Measurements from ENCODE around the gene COL9A3. TPM values are rescaled to one million over a fixed set of nuclear protein-coding genes. Genes with fewer than 3 reads are reported as not detected.

Gene COL9A3
- polyA plus RNA-seq, 2 of the 4 experiments (the other 2 are of a cell fraction), result 0.41 to 0.49 TPM

DNA sequence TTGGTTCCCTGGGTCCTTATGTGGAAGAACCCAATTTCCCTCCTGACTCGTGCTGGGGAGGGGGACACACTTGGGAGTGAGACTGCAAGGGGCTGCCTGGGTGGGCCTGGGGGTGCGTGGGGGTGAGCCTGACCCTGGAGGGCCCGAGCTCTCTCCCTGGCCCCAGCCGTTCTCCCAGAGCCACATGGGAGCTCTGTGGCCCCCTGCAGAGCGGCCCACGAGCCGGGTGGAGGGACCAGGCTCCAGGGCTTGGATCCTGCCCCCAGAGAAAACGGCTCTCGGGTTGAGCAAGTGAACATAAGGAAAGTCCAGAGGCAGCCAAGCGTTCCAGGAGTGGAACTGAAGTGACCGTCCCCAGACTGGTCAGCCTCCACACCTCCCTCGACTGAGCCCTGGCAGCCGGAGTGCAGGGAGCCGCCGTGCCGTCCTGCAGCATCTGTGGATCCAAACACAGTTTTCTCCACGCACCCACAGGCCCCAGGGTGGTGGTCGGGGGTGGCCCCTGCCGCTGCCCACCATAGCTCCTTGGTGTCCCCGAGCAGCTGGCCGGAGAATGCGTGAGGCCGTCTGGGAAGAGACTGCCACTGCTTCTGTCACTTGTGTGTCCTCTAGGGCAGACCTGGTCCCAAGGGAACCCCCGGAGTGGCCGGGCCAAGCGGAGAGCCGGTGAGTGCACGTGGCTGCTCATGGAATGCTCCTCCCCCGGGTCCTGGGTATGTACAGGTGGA lies 10.6 kb downstream of the COL9A3 start:
- ChIA-PET POLR2A (no interaction called here), CTCF (interaction anchor here (1.0 to 1.6 kb wide), 3 partner anchors 9 to 158 kb away, joined by 3 to 5 read pairs (median 4); no protein-coding TSS in a partner anchor)
- TF ChIP-seq, protein P1, sequence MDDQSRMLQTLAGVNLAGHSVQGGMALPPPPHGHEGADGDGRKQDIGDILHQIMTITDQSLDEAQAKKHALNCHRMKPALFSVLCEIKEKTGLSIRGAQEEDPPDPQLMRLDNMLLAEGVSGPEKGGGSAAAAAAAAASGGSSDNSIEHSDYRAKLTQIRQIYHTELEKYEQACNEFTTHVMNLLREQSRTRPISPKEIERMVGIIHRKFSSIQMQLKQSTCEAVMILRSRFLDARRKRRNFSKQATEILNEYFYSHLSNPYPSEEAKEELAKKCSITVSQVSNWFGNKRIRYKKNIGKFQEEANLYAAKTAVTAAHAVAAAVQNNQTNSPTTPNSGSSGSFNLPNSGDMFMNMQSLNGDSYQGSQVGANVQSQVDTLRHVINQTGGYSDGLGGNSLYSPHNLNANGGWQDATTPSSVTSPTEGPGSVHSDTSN (IDR thresholded peaks at IDR 0.05), result no peak
- TF ChIP-seq MAFK (IDR thresholded peaks at IDR 0.05; ENCODE audit: partially characterized antibody) (no peak), CTCF (IDR thresholded peaks at IDR 0.05) (no peak), CBX8 (IDR thresholded peaks at IDR 0.05) (no peak), HOXB13 (CRISPR knock-in tag; IDR thresholded peaks at IDR 0.05; ENCODE audit: low read depth) (no peak), SMC3 (IDR thresholded peaks at IDR 0.05) (no peak), E2F6 (IDR thresholded peaks at IDR 0.05; ENCODE audit: borderline replicate concordance, low read depth) (no peak), HOXB5 (CRISPR knock-in tag; IDR thresholded peaks at IDR 0.05) (no peak), POLR2A (IDR thresholded peaks at IDR 0.05; ENCODE audit: low read length) (no peak), MYC (IDR thresholded peaks at IDR 0.05; ENCODE audit: borderline replicate concordance, low read length) (no peak), RFX5 (IDR thresholded peaks at IDR 0.05) (no peak), CHD2 (IDR thresholded peaks at IDR 0.05; ENCODE audit: low read length, partially characterized antibody) (no peak), FOSL2 (IDR thresholded peaks at IDR 0.05) (no peak), FOSL2 (CRISPR knock-in tag; IDR thresholded peaks at IDR 0.05) (no peak), FOSB (CRISPR knock-in tag; IDR thresholded peaks at IDR 0.05) (no peak), MAZ (IDR thresholded peaks at IDR 0.05; ENCODE audit: borderline replicate concordance, low read depth, low read length) (no peak), GATA3 (IDR thresholded peaks at IDR 0.05; ENCODE audit: borderline replicate concordance) (no peak)
- H3K4me1 ChIP-seq, result peaks cover 28% of the 10 kb centered on the region
- no peak overlapping the region for H3K4me2 ChIP-seq
- no peaks in the 10 kb centered on the region for H3K9me3 ChIP-seq
- FAIRE-seq (no peak), ATAC-seq (no peak), DNase-seq (ENCODE audit: low read depth in 1 of 2, low spot score in 1 of 2) (no peak)
- no peak overlapping the region for H3K4me3 ChIP-seq
- no peak overlapping the region for H3K27ac ChIP-seq
- WGBS (ENCODE audit: missing lambda C conversion rate), result 74% methylated on average over 18 of the region's 29 CpGs

DNA sequence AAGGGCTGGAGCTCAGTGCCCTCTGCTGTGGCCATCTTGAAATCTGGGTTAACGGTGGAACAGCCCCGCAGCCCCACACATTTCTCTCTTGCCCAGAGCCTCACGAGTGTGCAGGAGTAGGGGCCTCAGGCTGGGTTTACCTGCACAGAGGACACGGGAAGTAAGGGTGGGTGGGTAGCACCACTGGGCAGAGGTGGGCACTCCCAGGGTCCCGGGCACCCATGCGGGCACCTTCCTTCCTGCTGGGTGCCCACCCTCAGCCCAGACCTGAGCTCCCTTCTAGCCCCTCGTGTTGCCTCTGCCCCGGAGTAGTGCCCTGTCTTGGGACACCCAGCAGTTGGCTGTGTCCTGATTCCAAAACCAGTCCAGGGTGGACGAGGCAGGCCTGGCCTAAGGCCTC lies 11.2 kb downstream of the COL9A3 start:
- Histone ChIP-seq H3K4me2 (no peak overlapping the region), H3K4me1 (peaks cover 24% of the 10 kb centered on the region), H3K9me3 (no peaks in the 10 kb centered on the region), H3K4me3 (no peak overlapping the region), H3K27ac (no peak overlapping the region)
- FAIRE-seq (no peak), DNase-seq (ENCODE audit: low read depth in 1 of 2, low spot score in 1 of 2) (no peak), ATAC-seq (no peak)
- 74% methylated on average over 9 of the region's 9 CpGs for WGBS (ENCODE audit: missing lambda C conversion rate)
- ChIA-PET CTCF (interaction anchor here (1.0 to 1.6 kb wide), 3 partner anchors 8 to 159 kb away, joined by 3 to 5 read pairs (median 4); no protein-coding TSS in a partner anchor), POLR2A (no interaction called here)
- TF ChIP-seq, protein P1 (IDR thresholded peaks at IDR 0.05), result no peak
- TF ChIP-seq RNF2 (IDR thresholded peaks at IDR 0.05; ENCODE audit: borderline replicate concordance, low read depth) (no peak), MAX (IDR thresholded peaks at IDR 0.05) (no peak), MAZ (IDR thresholded peaks at IDR 0.05; ENCODE audit: borderline replicate concordance, low read depth, low read length) (no peak), HOXB13 (CRISPR knock-in tag; IDR thresholded peaks at IDR 0.05; ENCODE audit: low read depth) (no peak), TFCP2L1 (CRISPR knock-in tag; IDR thresholded peaks at IDR 0.05) (no peak), HEYL (CRISPR knock-in tag; IDR thresholded peaks at IDR 0.05) (no peak), RFX5 (IDR thresholded peaks at IDR 0.05) (no peak)

All from A549 (cell line).